ENCODE measurements around the gene AKT1. TPM values are rescaled to one million over a fixed set of nuclear protein-coding genes. Genes with fewer than 3 reads are reported as not detected.

Gene AKT1
- total and polyA plus RNA-seq, 5 experiments from 2014 or later: 8.9 to 95.7 (median 33.4) TPM

GRCh38 chr14:104786726-104787675, 8.5 kb downstream of the AKT1 start:
- peak overlapping the region in 6 of 10 donors; percentile 24 to 60 (median 56) for H3K4me3 Mint-ChIP-seq
- ATAC-seq (peak in 1 of 2 donors; percentile 2), DNase-seq (peak in 1 of 10 donors; percentile 3)
- H3K9me3 Mint-ChIP-seq: no peaks in the 10 kb centered on the region
- no peaks in the 10 kb centered on the region for H3K27me3 Mint-ChIP-seq
- H3K36me3 Mint-ChIP-seq: peaks cover 0 to 3% (median 0%) of the 10 kb centered on the region in 3 donors
- peak overlapping the region in 7 of 10 donors; percentile 32 to 76 (median 56) for H3K27ac Mint-ChIP-seq
- H3K4me1 Mint-ChIP-seq: peaks cover 8 to 36% (median 32%) of the 10 kb centered on the region in 4 donors
- POLR2A ChIA-PET: interaction anchor here (1.0 to 1.4 kb wide), 2 partner anchors 14 kb away, joined by 6 read pairs; partner anchors contain the start of gene ZBTB42

GRCh38 chr14:104786091-104786586, 9.4 kb downstream of the AKT1 start:
- no peaks in the 10 kb centered on the region for H3K27me3 Mint-ChIP-seq
- no peaks in the 10 kb centered on the region for H3K9me3 Mint-ChIP-seq
- peak; percentile 82 to 94 for ATAC-seq
- peak overlapping the region in 8 of 10 donors; percentile 12 to 60 (median 51) for H3K4me3 Mint-ChIP-seq
- H3K4me1 Mint-ChIP-seq: peaks cover 5 to 31% (median 27%) of the 10 kb centered on the region in 4 donors
- POLR2A ChIA-PET: interaction anchor here (1.0 kb wide), 1 partner anchor 15 kb away, joined by 6 read pairs; the partner anchor contains the start of gene ZBTB42
- no peaks in the 10 kb centered on the region for H3K36me3 Mint-ChIP-seq
- DNase-seq: peak in 3 of 10 donors; percentile 18 to 32 (median 23)
- peak overlapping the region in 7 of 10 donors; percentile 32 to 76 (median 53) for H3K27ac Mint-ChIP-seq

- no peaks in the 10 kb centered on the region for H3K36me3 Mint-ChIP-seq
- no peaks in the 10 kb centered on the region for H3K27me3 Mint-ChIP-seq
- H3K4me1 Mint-ChIP-seq: peaks cover 5 to 27% (median 24%) of the 10 kb centered on the region in 4 donors
- POLR2A ChIA-PET: interaction anchor here (1.0 to 2.8 kb wide), 2 partner anchors 16 to 33 kb away, joined by 6 to 8 read pairs; partner anchors contain the start of genes SIVA1 and ZBTB42
- DNase-seq: no peak
- H3K4me3 Mint-ChIP-seq: peak overlapping the region in 7 of 10 donors; percentile 19 to 60 (median 26)
- no peaks in the 10 kb centered on the region for H3K9me3 Mint-ChIP-seq
- H3K27ac Mint-ChIP-seq: peak overlapping the region in 7 of 10 donors; percentile 47 to 79 (median 55)
- no peak for ATAC-seq
Observed at GRCh38 chr14:104785708-104786080, 9.9 kb downstream of the AKT1 start.

- POLR2A ChIA-PET: interaction anchor here (2.8 kb wide), 1 partner anchor 32 kb away, joined by 8 read pairs; the partner anchor contains the start of gene SIVA1
- H3K36me3 Mint-ChIP-seq: no peaks in the 10 kb centered on the region
- H3K9me3 Mint-ChIP-seq: no peaks in the 10 kb centered on the region
- peak in 1 of 10 donors; percentile 5 for DNase-seq
- H3K4me3 Mint-ChIP-seq: peak overlapping the region in 3 of 10 donors; percentile 19 to 41 (median 20)
- peak overlapping the region in 6 of 10 donors; percentile 35 to 79 (median 62) for H3K27ac Mint-ChIP-seq
- peaks cover 5 to 27% (median 24%) of the 10 kb centered on the region in 4 donors for H3K4me1 Mint-ChIP-seq
- no peak for ATAC-seq
- no peaks in the 10 kb centered on the region for H3K27me3 Mint-ChIP-seq
Observed at GRCh38 chr14:104784846-104785707, 10.5 kb downstream of the AKT1 start.

- H3K4me3 Mint-ChIP-seq: no peak overlapping the region
- H3K27me3 Mint-ChIP-seq: no peaks in the 10 kb centered on the region
- no peaks in the 10 kb centered on the region for H3K36me3 Mint-ChIP-seq
- DNase-seq (no peak), ATAC-seq (no peak)
- no peaks in the 10 kb centered on the region for H3K9me3 Mint-ChIP-seq
- peaks cover 4 to 21% (median 20%) of the 10 kb centered on the region in 4 donors for H3K4me1 Mint-ChIP-seq
- POLR2A ChIA-PET: interaction anchor here (2.8 kb wide), 1 partner anchor 31 kb away, joined by 8 read pairs; the partner anchor contains the start of gene SIVA1
- H3K27ac Mint-ChIP-seq: no peak overlapping the region
Observed at GRCh38 chr14:104784218-104784568, 11.4 kb downstream of the AKT1 start.

GRCh38 chr14:104783484-104784217, 11.9 kb downstream of the AKT1 start:
- no peaks in the 10 kb centered on the region for H3K27me3 Mint-ChIP-seq
- H3K4me1 Mint-ChIP-seq: peaks cover 4 to 21% (median 19%) of the 10 kb centered on the region in 4 donors
- H3K36me3 Mint-ChIP-seq: no peaks in the 10 kb centered on the region
- no peaks in the 10 kb centered on the region for H3K9me3 Mint-ChIP-seq
- POLR2A ChIA-PET: interaction anchor here (2.8 kb wide), 1 partner anchor 31 kb away, joined by 8 read pairs; the partner anchor contains the start of gene SIVA1
- DNase-seq (no peak), ATAC-seq (no peak)
- H3K27ac Mint-ChIP-seq: no peak overlapping the region
- H3K4me3 Mint-ChIP-seq: no peak overlapping the region

- Mint-ChIP-seq H3K4me1 (peaks cover 2 to 15% (median 13%) of the 10 kb centered on the region in 4 donors), H3K4me3 (no peak overlapping the region), H3K9me3 (no peaks in the 10 kb centered on the region), H3K36me3 (no peaks in the 10 kb centered on the region), H3K27ac (peak overlapping the region in 2 of 10 donors; percentile 20 to 44), H3K27me3 (no peaks in the 10 kb centered on the region)
- ATAC-seq: no peak
- DNase-seq: no peak
- POLR2A ChIA-PET: interaction anchor here (2.8 kb wide), 1 partner anchor 30 kb away, joined by 8 read pairs; the partner anchor contains the start of gene SIVA1
Observed at GRCh38 chr14:104782808-104783139, 12.8 kb downstream of the AKT1 start.

GRCh38 chr14:104782086-104782807, 13.3 kb downstream of the AKT1 start:
- no peak for ATAC-seq
- DNase-seq: no peak
- H3K9me3 Mint-ChIP-seq: no peaks in the 10 kb centered on the region
- peaks cover 2 to 13% (median 11%) of the 10 kb centered on the region in 4 donors for H3K4me1 Mint-ChIP-seq
- no peak overlapping the region for H3K27ac Mint-ChIP-seq
- H3K27me3 Mint-ChIP-seq: no peaks in the 10 kb centered on the region
- POLR2A ChIA-PET: interaction anchor here (1.4 kb wide), 1 partner anchor 18 kb away, joined by 4 read pairs; the partner anchor contains the start of gene ZBTB42
- H3K4me3 Mint-ChIP-seq: no peak overlapping the region
- no peaks in the 10 kb centered on the region for H3K36me3 Mint-ChIP-seq

- DNase-seq (no peak), ATAC-seq (no peak)
- peaks cover 0 to 2% (median 0%) of the 10 kb centered on the region in 3 donors for H3K36me3 Mint-ChIP-seq
- H3K27me3 Mint-ChIP-seq: no peaks in the 10 kb centered on the region
- no peak overlapping the region for H3K4me3 Mint-ChIP-seq
- H3K27ac Mint-ChIP-seq: peak overlapping the region in 1 of 10 donors; percentile 24
- H3K9me3 Mint-ChIP-seq: no peaks in the 10 kb centered on the region
- POLR2A ChIA-PET: interaction anchor here (1.4 kb wide), 1 partner anchor 19 kb away, joined by 4 read pairs; the partner anchor contains the start of gene ZBTB42
- peaks cover 0 to 12% (median 8%) of the 10 kb centered on the region in 4 donors for H3K4me1 Mint-ChIP-seq
Observed at GRCh38 chr14:104781271-104782077, 14.1 kb downstream of the AKT1 start.

GRCh38 chr14:104780513-104781030, 15.0 kb downstream of the AKT1 start:
- no peak for DNase-seq
- H3K36me3 Mint-ChIP-seq: peaks cover 0 to 6% (median 0%) of the 10 kb centered on the region in 3 donors

More at GRCh38 chr14:104780513-104781030, 15.0 kb downstream of the AKT1 start:
- no peaks in the 10 kb centered on the region for H3K9me3 Mint-ChIP-seq
- peak overlapping the region in 1 of 10 donors; percentile 52 for H3K27ac Mint-ChIP-seq
- no peak for ATAC-seq
- no peaks in the 10 kb centered on the region for H3K27me3 Mint-ChIP-seq
- POLR2A ChIA-PET: interaction anchor here (0.8 to 1.4 kb wide), 2 partner anchors 14 to 20 kb away, joined by 4 to 5 read pairs; partner anchors contain the start of gene ZBTB42
- H3K4me3 Mint-ChIP-seq: no peak overlapping the region
- peaks cover 0 to 3% (median 2%) of the 10 kb centered on the region in 4 donors for H3K4me1 Mint-ChIP-seq

Data from naive thymus-derived CD8-positive, alpha-beta T cell (primary cell).